NCI-H2171 (cell line): ENCODE results near the gene CREBBP.
"Not testable (repeated sequence)": the region's sequence is repeated elsewhere in the genome, so short reads cannot be mapped to it uniquely, and the experiment has no call there.

Source experiments
- DNase-seq: peaks from one replicate; lab custom pipeline; 2025; lab: John Stamatoyannopoulos, UW

CREBBP gene

DNA sequence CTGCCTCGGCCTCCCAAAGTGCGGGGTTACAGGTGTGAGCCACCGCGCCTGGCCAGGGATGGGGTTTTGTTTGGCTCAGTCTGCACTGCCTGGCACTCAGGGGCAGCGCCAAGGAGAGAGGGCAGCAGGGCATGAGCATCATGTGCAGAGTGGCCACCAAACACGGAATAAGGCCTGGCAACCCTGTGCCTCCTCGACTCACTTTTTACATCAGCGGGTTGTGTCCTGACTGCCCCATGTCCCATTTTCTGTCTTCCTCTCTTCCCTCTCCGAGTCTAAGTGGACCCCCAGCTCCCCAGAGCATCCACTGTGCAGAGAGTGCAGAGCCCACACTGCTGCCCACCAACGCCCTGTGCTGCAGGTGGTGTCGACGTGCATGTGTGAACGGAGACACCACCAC, 145.0 kb downstream of the CREBBP start:
- DNase-seq, result no peak

DNA sequence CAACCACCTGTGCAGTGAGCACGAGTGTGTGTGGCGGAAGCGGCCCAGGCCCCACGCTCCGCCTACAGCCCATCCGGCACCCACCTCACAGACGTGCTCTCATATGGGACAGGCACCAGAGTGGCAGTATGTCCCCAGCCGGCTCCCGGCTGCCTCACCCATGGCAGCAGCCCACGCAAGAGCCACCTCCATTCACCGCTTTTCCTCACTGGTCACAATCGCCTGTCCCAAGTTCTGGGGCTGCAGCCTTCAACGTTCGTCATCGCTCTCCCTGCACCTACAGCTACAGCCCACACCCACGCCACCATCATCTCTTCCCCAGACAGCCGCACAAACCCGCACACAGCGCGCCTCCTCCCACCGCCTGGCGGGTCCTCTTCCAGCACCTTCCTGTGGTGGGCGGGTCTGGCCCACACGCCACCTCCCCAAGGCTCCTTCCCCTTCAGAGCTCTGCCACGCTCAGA, 145.7 kb downstream of the CREBBP start:
- no peak for DNase-seq

DNA sequence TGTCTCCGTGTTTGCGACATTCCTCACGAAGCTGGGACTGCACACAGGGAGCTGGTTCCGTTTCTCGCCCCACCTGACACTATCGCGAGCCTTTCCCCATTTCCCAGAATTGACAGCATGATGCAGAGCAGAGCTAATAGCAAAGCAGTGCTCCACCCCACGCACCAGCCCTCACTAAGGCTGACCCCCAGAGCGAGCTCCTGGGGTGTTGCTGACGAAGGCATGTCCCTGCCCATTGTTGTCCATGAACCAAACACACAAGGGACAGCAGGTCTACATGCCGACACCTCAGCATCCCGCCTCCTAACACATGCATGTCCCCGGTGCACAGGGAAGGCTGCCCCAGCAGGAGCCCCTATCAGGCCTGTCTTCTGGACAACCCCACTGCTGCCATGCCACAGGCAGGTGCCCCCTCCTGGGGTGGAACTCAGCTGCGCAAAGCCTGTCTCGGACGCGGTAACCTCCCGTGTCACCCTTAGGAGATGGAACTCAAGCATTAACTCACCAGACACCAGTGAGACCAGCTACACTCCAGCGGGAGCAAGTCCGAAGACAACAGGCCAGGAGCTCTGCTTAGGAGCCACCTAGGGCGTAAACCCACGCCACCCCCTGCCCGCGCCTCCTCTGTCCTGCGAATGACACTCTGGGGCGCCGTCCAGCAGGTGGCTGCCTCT, 146.3 kb downstream of the CREBBP start:
- DNase-seq, result no peak

DNA sequence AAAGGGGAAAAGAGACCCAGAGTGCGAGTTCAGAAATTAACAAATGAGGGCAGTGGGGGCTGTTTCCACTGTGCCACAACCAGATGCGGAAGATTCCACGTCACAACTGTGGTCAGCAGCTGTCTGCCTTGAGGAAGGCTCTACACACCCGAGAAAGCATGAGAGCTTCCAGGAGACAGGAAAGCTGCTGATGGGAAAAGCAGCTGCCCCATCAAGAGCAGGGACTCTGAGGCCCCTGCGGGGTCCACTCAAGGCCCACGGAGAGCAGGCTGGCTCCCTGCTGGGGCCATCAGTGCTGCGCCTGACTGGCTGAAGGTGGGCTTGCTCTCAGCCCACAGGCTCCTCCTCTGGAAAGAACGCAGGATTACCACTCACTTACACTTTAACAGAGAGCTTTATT, 148.3 kb downstream of the CREBBP start:
- DNase-seq, result no peak

DNA sequence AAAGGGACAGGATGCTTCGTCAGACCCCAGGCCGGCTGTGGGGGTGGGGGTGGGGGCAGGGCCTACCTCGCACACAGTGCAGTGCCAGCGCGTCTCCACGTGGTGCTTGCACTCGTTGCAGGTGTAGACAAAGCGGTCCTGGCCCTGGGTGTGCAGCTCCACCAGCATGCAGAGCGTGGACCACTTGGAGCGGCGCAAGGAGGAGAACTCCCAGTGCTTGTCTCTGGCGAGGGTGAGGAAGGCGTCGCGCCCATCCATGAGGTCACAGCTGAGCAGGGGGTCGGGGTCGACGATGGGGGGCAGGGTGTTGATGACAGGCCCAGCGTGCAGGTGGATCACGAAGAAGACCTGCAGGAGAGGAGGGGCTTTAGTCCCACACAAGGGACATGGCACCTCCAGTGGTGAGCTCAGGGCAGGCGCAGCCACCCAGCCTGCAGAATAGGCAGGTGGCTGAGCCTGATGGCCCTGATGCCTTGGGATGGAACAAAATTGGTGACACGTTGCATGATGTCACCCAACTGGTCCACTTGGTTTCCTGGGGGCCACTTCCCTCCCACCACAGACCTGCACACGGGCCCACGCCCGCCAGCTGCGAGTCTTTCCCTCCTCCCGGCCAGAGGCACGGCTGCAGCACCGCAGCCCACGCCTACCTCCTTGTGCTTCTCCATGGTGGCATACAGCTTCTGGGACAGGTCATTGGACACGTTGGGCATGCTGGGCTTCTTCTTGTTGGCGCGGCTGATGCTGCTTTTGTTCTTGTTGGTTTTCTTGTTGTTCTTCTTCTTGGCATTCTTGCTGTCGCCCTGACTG, 149.2 kb downstream of the CREBBP start:
- DNase-seq, result no peak

DNA sequence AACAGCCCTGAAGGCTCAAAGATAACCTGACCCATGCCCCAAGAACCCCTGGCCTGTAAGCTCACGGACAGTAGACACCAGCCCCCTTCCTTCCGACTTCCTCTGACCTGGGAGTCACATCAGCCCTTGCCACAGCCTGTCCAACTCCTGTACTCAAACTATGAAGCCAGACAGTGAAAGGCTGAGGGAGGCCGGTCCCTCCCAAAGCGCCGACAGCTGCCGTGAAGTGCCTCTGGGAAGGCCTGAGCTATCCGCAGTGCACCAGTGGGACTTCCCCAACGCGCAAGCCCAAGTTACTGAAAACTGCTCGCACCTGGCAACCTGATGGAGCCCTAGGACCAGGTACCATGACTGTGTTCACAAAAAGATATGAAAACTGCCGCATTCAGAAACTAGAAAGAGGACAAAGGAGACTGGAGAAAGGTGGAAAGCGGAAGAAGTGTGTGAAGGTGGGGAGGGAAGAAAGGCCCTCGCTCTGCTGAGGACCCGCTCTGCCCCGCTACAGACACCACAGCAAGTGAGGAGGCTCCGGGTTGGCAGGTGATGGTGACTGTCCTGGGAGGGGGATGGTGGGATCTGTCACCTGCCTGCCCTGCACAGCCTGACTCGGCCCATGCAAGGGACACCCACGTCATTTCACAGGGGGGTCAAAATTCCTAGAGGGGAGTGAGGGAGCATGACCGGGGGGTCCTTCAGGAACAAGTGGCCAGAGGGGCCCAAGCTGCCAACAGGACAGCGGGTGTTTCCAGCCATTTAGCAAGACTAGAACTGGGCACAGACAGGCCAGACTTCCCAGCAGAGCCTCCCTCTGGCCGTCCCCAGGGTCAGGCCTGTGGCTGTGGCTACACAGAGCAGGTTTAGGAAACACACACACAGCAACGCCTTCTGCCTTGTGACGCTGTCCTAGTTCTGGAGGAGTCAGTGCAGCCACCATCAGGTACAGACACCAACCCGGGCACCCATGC, 150.1 kb downstream of the CREBBP start:
- DNase-seq, result no peak

DNA sequence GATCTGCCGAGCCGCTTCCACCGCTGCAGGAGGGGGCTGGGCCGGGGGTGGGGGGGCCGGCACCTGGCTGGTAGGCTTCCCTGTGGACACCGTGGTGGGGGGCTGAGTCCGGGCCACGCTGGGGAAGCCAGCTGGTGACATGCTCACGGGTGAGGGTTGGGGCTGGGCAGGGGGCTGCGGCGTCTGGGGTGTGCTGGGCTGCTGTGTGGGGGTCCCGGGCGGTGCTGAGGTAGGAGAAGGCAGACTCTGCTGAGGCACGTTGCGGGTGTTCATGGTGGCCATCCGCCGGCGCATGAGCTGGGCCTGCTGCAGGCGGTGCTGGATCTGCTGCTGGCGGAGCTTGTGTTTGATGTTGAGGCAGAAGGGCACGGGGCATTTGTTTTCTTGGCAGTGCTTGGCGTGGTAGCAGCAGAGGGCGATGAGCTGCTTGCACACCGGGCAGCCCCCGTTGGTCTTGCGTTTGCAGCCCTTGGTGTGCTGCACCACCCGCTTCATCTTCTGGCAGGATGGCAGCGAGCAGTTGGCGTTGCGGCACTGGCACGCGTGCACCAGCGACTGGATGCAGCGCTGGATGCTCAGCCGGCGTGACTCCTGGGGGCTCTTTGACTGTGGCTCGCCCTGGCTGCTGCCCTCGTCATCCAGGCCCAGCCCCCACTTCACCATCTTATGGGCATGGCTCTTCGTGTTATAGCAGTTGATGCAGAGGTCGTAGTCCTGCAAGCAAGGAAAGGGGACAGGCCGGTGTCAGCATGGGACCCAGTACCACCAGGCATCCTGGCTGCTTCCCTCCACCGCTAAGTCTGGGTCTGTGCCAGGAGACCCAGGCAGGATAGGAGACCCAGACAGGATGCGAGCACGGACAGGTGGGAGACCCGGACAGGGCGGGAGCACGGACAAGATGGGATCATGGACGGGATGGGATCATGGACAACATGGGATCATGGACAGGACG, 151.1 kb downstream of the CREBBP start:
- no peak for DNase-seq

DNA sequence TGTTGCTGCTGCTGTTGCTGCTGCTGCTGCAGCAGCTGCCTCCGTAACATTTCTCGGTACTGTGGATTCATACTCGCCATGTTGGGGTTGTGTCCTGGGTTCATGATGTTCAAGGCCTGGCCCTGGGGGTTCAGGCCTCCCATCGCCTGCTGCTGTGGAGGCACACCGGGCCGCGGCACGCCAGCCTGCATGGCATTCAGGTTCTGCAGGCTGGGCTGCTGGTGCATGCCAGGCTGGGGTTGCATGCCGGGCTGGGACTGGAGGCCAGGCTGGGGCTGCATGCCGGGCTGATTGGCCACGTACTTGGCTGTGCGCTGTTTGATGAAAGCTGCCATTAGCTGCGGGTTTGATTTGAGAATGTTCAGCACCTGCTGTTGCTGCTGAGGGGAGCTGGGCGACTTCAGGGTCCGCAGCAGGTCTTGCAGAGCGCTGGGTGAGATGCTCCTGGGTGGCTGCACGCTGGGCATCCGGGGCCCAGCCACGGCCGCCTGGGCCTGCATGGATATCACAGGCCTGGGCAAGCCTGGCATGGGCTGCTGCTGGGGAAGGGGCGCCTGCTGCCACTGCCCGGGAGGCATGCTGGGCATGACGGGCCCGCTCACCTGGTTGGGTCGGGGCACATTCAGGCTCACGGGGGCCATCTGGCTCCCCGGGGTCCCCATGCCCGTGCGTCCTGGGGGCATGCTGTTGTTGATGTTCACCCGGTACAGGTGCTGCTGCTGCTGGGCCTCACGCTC, 151.9 kb downstream of the CREBBP start:
- DNase-seq, result no peak

DNA sequence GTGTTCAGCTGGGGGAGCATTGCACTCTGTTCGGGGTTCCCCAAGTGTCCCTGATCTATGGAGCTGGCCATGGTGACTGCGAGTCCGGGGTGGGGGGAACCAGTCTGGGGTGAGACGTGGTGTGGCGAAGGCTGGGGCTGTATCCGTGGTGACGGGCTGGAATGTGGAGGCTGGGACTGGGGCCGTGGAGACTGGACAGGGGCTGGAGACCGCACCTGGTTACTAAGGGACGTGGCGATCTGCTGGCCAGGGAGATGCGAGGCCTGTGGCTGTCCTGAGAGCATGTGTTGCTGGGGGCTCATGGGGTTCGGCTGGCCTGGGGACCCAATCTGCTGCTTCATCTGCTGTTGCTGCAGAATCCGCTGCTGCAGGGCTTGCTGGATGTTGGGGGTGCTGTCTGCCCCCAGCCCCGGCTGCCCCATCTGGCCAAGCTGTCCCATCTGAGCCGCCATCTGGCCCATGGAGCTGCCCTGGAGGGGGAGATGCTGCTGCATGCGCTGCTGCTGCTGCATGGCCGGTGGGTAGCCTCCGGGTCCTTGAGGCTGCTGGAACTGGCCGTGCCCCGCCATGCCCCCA, 152.6 kb downstream of the CREBBP start:
- DNase-seq, result no peak

DNA sequence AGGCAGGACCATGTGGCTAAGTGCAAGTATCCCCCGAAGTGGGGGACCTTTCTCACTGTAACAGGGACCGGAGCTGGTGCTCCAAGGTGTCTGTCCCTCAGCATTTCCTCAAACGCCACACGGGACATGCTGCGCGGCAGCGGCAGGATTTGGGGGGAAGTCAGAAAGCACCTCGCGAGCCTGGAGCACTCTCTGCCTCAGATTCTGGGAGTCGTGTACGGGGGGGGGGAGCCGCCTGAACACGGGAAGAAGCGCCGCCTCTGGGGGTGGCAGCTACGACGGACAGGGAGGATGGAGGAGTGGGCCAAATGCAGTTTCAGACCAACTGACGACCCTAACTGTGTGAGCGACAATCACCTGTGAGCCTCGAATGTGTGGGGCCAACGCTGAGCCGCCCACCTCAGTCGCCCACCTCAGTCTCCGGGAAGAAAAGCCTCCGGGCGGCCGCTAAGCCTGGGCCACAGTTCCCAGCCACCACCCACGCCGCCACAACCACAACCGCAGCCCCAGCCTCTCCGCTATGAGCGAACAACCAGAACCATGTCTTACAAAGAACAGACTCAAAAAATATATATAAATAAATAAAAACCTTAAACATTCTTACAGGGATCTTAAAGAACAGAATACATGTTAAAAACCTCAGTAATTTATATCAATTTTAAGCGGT, 154.4 kb downstream of the CREBBP start:
- no peak for DNase-seq

DNA sequence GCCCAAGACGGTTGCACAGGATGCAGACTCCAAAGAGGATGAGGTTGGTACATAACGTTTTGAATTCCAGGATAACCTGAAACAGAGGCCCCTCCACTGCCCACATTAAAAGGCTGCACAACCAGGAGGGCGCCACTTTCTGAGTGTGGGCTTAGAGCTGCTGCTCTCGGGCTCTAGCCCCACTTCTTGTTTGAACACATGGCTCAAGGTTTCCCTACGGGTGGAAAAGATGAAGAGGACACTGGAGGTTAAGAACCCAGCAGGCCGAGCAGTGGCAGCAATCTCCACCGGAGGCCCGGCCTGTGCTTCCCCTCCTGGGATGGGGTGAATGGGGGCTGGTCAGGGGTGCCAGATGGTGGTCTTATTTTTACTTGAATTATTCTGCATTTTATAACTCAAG, 155.2 kb downstream of the CREBBP start:
- DNase-seq, result no peak

DNA sequence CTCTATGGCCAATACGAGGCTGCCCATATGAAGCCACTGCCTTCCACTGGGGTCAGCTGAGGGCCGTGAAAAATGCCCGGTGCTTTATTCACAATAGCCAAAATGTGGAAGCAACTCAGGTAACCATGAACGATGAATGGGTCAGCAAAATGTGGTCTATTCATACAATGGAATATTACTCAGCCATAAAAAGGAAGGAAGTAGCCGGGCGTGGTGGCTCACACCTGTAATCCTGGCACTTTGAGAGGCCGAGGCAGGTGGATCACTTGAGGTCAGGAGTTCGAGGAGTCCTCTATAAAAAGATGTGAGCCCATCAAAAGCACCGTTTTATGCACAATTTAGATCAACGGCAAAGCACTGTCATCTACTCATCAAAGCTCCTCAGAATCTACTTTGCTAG, 158.0 kb downstream of the CREBBP start:
- DNase-seq, result no peak

DNA sequence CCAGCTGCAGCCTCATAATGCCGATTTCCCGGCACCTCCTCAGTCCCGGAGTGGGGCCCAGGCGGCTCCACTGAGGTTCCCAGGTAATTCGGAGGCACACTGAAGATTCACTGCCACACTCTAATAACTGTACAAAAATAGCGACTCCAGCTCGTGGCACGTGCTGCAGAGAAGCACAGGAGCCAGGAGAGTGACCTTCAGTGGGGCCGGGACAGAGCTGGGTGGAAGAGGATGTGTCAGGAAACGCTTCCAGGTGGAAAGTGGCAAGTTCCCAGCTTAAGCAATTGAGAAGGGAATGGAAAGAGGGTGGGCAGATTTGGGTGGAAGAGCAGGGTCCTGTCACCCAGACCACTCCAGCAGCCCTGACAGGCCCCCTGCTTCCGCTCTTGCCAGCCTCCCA, 160.1 kb downstream of the CREBBP start:
- no peak for DNase-seq

DNA sequence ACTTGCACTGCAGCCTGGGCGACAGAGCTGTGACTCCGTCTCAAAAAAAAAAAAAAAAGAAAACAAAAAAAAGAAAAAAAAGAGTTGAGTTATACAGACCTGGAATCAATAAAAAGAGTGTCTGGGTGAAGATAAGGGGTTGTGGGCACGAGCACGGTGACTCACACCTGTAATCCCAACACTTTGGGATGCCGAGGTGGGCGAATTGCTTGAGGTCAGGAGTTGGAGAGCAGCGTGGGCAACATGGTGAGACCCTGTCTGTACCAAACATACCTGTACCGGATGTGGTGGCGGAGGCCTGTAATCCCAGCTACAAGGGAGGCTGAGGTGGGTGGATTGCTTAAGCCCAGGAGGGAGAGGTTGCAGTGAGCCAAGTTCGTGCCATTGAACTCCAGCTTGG, 161.9 kb downstream of the CREBBP start:
- no peak for DNase-seq

DNA sequence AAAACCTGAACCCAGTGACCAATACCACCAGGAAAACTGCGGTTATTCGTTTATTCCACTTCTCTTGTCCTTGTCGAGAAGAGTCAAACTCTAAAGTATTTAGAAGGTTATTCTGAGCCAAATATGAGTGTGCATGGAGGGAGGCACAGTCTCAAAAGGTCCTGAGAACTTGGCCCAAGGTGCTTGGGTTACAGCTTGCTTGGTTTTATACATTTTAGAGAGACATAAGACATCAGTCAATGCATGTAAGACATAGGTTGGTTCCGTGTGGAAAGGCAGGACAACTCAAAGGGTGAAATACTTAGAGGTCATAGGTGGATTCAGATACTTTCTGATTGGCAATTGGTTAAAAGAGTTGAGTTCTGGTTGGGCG, 162.5 kb downstream of the CREBBP start:
- no peak for DNase-seq

DNA sequence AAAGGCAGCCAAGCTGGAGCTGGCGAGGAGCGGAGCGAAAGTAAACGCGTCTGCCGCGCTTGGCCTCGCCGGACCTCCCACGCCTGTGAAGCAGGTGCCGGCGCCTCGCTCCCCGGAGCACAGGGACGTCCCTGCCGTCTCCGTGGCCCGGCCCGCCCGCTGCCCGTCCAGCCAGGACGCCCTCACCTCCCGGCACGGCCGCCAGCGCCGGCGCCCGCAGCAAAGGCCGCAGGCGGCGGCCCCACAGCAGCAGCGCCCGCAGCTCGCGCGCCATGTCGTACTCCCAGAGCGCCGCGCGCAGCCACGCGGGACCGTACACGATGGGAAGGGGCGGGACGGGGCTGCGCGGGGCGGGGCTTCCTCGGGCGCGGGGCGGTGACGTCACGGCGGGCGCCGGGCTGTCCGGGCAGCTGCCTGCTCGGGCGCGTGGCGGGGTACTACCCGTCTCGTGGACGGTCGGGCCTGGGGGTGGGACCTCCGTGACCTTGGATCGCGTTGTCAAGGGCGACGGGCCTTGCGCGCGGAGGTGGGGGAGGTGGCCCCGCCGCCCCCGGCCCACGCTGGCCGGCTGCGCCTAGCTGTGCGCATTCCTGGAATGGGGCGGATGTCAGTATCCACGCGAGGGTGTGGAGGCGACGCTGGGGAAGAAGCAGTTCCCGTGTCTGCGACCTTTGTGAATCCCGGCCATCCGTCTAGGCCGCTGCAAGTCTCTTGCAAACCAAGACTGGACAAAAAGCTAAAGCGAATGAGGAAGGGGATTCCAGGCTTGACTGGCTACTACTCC, 163.1 kb downstream of the CREBBP start, which contains the start of gene TRAP1:
TSS of gene TRAP1 (minus strand) at position 290 of the 784 bp plus-strand sequence. CDS start at position 274, 16 bp downstream.
- DNase-seq, result peak; percentile 90

DNA sequence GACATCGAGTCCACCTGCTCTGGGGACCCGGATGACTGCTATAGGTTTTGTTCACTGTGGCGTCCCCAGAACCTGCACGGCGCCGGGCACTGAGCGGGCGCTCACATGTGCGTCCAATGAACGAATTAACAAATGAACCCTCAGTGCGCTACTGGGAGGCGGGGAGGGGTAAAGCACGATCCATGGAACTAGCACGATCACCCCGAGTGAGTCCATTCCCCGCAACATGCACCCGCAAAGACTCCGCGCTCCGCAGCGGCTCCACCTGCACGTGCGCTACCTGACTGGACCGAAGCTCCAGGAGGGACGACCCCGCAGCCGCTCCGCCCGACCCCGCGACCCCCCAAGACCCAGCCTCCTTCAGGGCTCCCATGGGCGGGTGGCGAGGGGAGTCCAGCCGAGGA, 163.7 kb downstream of the CREBBP start:
- peak; percentile 41 for DNase-seq

DNA sequence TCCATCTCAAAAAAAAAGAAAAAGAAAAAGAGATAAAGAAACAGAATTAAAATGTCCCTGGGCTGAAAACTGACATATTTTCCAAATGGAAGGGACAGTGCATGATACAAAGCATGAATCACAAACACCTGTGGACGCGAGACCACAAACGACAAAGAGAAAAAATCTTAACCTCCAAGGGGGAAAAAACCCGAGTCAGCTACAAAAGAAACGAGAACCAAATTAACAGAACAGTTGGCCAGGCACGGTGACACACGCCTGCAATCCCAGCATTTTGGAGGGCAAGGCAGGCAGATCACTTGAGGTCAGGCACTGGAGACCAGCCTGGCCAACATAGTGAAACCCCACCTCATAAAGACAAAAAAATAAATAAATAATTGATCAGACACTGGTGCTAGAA, 165.1 kb downstream of the CREBBP start:
- no peak for DNase-seq

DNA sequence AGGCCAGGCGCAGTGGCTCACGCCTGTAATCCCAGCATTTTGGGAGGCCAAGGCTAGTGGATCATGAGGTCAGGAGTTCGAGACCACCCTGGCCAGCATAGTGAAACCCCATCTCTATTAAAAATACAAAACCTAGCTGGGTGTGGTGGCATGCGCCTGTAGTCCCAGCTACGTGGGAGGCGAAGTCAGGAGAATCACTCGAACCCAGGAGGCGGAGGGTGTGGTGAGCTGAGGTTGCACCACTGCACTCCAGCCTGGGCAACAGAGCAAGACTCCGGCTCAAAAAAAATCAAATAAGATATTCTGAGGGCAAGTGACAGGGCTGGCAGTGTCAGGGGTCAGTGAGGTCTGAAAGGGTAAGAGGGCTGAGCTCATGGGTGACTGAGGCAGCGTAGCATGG, 166.1 kb downstream of the CREBBP start:
- not testable (repeated sequence) for DNase-seq
